HCT116 (cell line): Measurements from ENCODE around the gene WNK2. TPM values are rescaled to one million over a fixed set of nuclear protein-coding genes. Genes with fewer than 3 reads are reported as not detected.

Experiments used
- ATAC-seq: fragments of 200-7000 bp; cut with Tn5 transposase; 2 replicates; pipeline ENCODE4 v1.9.1; 2020; ENCODE audit warnings: mild to moderate bottlenecking, moderate library complexity
- BruUV-seq: library from RNA; stranded (reverse); fragments of 400-500 nt; replicated peaks from 2 replicates; lab custom pipeline; 2021; lab: Mats Ljungman, UMichigan
- CTCF ChIA-PET: fragments of 300-600 bp; sonication (Branson Sonifier 250); formaldehyde crosslinking; loops from one replicate; lab custom pipeline; 2021; ENCODE audit warnings: antibody characterized with exemption; lab: Charles Lee
- POLR2A ChIA-PET: fragments of 300-600, 350-600 bp; sonication (Branson Sonifier 250); formaldehyde crosslinking; loops from one replicate; lab custom pipeline; 2021; ENCODE audit warnings: antibody characterized with exemption; lab: Charles Lee
- RAD21 ChIA-PET, 2 experiments: fragments of 300-600 bp; sonication (Branson Sonifier 250); formaldehyde crosslinking; loops; one replicate each; lab custom pipeline; 2023; ENCODE audit warnings: low total read pairs in 2 of 2; ENCODE audit not compliant: uncharacterized antibody in 2 of 2, unreplicated experiment in 2 of 2, low non-redundant PET in 1 of 2; lab: Charles Lee
- DNase-seq: peaks from one replicate; pipeline ENCODE4 v3.0.0-alpha.2; 2010; ENCODE audit warnings: low read depth, low spot score
- H2AFZ ChIP-seq: fragments of 200-600 bp; shearing (Covaris generic), sonication (generic); 2 replicates; pipeline ENCODE4 v1.6.1; 2017; ENCODE audit warnings: low read depth, mixed run types, mixed read lengths, antibody characterized with exemption, low read length; ENCODE audit not compliant: poor library complexity, severe bottlenecking
- H3K27ac ChIP-seq: 2 replicates; pipeline ENCODE4 v1.5.1; 2012; ENCODE audit warnings: low read depth, low read length
- H3K27me3 ChIP-seq: fragments of 200-600 bp; sonication (generic); 2 replicates; pipeline ENCODE4 v1.6.1; 2016; ENCODE audit warnings: mixed run types, low read length, mixed read lengths; ENCODE audit not compliant: insufficient read depth
- H3K36me3 ChIP-seq, 2 experiments: fragments of 200-500 bp in 1 of 2; fragments of 200-600 bp in 1 of 2; sonication (Bioruptor generic) in 1 of 2; sonication (generic) in 1 of 2; 2 replicates each; pipeline versions ENCODE4 v1.5.1 to v1.6.1; 2014 to 2016; ENCODE audit warnings: low read length in 2 of 2, inconsistent platforms in 1 of 2, mixed read lengths in 1 of 2, mixed run types in 1 of 2; ENCODE audit not compliant: insufficient read depth in 2 of 2, control insufficient read depth in 1 of 2
- H3K4me1 ChIP-seq, 2 experiments: fragments of 200-600 bp in 1 of 2; sonication (generic) in 1 of 2; 2 replicates each; pipeline versions ENCODE4 v1.5.1 to v1.6.1; 2012 to 2017; ENCODE audit warnings: low read length in 2 of 2, inconsistent platforms in 1 of 2, mild to moderate bottlenecking in 1 of 2, mixed read lengths in 1 of 2, mixed run types in 1 of 2, moderate library complexity in 1 of 2; ENCODE audit not compliant: insufficient read depth in 2 of 2, control insufficient read depth in 1 of 2
- H3K4me2 ChIP-seq: fragments of 200-600 bp; sonication (generic); 2 replicates; pipeline ENCODE4 v1.6.1; 2017; ENCODE audit warnings: mixed run types, low read length, mixed read lengths
- H3K4me3 ChIP-seq, 2 experiments: fragments of 200-600 bp in 1 of 2; sonication (generic) in 1 of 2; replicated peaks in 1 of 2; 2 replicates each; pipeline ENCODE4 v1.5.1; 2011 to 2016; ENCODE audit warnings: low read length in 2 of 2, control low read depth in 1 of 2, low read depth in 1 of 2, mild to moderate bottlenecking in 1 of 2, mixed read lengths in 1 of 2, mixed run types in 1 of 2
- H3K79me2 ChIP-seq: fragments of 200-600 bp; sonication (generic); 2 replicates; pipeline ENCODE4 v1.6.1; 2017; ENCODE audit warnings: mild to moderate bottlenecking, mixed run types, low read length, moderate library complexity, mixed read lengths; ENCODE audit not compliant: insufficient read depth
- H3K9ac ChIP-seq: fragments of 200-600 bp; sonication (generic); 2 replicates; pipeline ENCODE4 v1.6.1; 2016; ENCODE audit warnings: low read length, mixed read lengths
- H3K9me2 ChIP-seq: fragments of 200-600 bp; sonication (generic), shearing (Covaris generic); 2 replicates; pipeline ENCODE4 v1.6.1; 2017; ENCODE audit warnings: mixed run types, mild to moderate bottlenecking, moderate library complexity; ENCODE audit not compliant: insufficient read depth
- H3K9me3 ChIP-seq, 2 experiments: fragments of 200-500 bp in 1 of 2; fragments of 200-600 bp in 1 of 2; sonication (Bioruptor generic) in 1 of 2; sonication (generic) in 1 of 2; 2 replicates each; pipeline ENCODE4 v1.6.1; 2014 to 2017; ENCODE audit warnings: low read length in 2 of 2, mixed read lengths in 2 of 2, inconsistent platforms in 1 of 2, low read depth in 1 of 2, mild to moderate bottlenecking in 1 of 2, mixed run types in 1 of 2, moderate library complexity in 1 of 2; ENCODE audit not compliant: control insufficient read depth in 1 of 2, insufficient read depth in 1 of 2
- H4K20me1 ChIP-seq: fragments of 200-600 bp; sonication (generic), shearing (Covaris generic); 2 replicates; pipeline ENCODE4 v1.6.1; 2017; ENCODE audit warnings: mixed run types, mild to moderate bottlenecking, moderate library complexity; ENCODE audit not compliant: insufficient read depth
- CTCF ChIP-seq, 3 experiments: fragments of 200-600 bp in 1 of 3; sonication (generic) in 1 of 3; IDR thresholded peaks in 2 of 3; conservative IDR thresholded peaks in 1 of 3; 2 replicates each; pipeline ENCODE4 v1.5.1; 2012 to 2017; ENCODE audit warnings: low read depth in 2 of 3, low read length in 2 of 3, antibody characterized with exemption in 1 of 3, borderline replicate concordance in 1 of 3, control low read depth in 1 of 3, mild to moderate bottlenecking in 1 of 3, mixed read lengths in 1 of 3, mixed run types in 1 of 3, moderate library complexity in 1 of 3; ENCODE audit not compliant: insufficient read depth in 1 of 3
- SIN3A ChIP-seq: IDR thresholded peaks from 2 replicates; pipeline ENCODE4 v1.6.1; 2012; ENCODE audit warnings: low read depth
- SP1 ChIP-seq: IDR thresholded peaks from 2 replicates; pipeline ENCODE4 v1.6.1; 2012; ENCODE audit warnings: low read depth
- SRF ChIP-seq: IDR thresholded peaks from 2 replicates; pipeline ENCODE4 v1.6.1; 2012; ENCODE audit warnings: low read depth
- YY1 ChIP-seq: IDR thresholded peaks from 2 replicates; pipeline ENCODE4 v1.6.1; 2011; ENCODE audit warnings: low read length, low read depth, moderate library complexity, mild to moderate bottlenecking; ENCODE audit not compliant: insufficient replicate concordance; ENCODE audit errors: extremely low read depth
- intact Hi-C: fragments of 100-400 bp; cut with micrococcal nuclease; formaldehyde crosslinking; loops from 2 replicates; pipeline ENCODE4 v1.10.0; 2022
- total RNA-seq: library from RNA; stranded (reverse); gene quantifications from one replicate; pipeline ENCODE4 v1.2.1, GENCODE V29; 2021; ENCODE audit not compliant: unreplicated experiment
- TF ChIP-seq, protein P1 (sequence below): IDR thresholded peaks from 2 replicates; pipeline ENCODE4 v1.6.1; 2012
- TF ChIP-seq, protein P2 (sequence below): IDR thresholded peaks from 2 replicates; pipeline ENCODE4 v1.6.1; 2012; ENCODE audit warnings: low read depth

Gene WNK2
- total RNA-seq, 1 experiment from 2014 or later = 24.4 TPM

- TF ChIP-seq SP1 (no peak), CTCF (IDR thresholded peaks at IDR 0.05 in 2 of 3, conservative IDR thresholded peaks at IDR 0.05 in 1 of 3; ENCODE audit: borderline replicate concordance in 1 of 3, insufficient read depth in 1 of 3, low read depth in 2 of 3, low read length in 2 of 3) (no peak), SRF (no peak), SIN3A (no peak), YY1 (no peak)
- TF ChIP-seq, protein P1, sequence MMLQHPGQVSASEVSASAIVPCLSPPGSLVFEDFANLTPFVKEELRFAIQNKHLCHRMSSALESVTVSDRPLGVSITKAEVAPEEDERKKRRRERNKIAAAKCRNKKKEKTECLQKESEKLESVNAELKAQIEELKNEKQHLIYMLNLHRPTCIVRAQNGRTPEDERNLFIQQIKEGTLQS = no peak
- TF ChIP-seq, protein P2, sequence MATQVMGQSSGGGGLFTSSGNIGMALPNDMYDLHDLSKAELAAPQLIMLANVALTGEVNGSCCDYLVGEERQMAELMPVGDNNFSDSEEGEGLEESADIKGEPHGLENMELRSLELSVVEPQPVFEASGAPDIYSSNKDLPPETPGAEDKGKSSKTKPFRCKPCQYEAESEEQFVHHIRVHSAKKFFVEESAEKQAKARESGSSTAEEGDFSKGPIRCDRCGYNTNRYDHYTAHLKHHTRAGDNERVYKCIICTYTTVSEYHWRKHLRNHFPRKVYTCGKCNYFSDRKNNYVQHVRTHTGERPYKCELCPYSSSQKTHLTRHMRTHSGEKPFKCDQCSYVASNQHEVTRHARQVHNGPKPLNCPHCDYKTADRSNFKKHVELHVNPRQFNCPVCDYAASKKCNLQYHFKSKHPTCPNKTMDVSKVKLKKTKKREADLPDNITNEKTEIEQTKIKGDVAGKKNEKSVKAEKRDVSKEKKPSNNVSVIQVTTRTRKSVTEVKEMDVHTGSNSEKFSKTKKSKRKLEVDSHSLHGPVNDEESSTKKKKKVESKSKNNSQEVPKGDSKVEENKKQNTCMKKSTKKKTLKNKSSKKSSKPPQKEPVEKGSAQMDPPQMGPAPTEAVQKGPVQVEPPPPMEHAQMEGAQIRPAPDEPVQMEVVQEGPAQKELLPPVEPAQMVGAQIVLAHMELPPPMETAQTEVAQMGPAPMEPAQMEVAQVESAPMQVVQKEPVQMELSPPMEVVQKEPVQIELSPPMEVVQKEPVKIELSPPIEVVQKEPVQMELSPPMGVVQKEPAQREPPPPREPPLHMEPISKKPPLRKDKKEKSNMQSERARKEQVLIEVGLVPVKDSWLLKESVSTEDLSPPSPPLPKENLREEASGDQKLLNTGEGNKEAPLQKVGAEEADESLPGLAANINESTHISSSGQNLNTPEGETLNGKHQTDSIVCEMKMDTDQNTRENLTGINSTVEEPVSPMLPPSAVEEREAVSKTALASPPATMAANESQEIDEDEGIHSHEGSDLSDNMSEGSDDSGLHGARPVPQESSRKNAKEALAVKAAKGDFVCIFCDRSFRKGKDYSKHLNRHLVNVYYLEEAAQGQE = no peak
- ATAC-seq = no peak
- no peak for DNase-seq
- intact Hi-C loops = no loop called here
- Histone ChIP-seq H3K27me3 (no peaks in the 10 kb centered on the region), H3K79me2 (peaks cover 13% of the 10 kb centered on the region), H2AFZ (no peak overlapping the region), H3K9me3 (no peaks in the 10 kb centered on the region), H3K4me3 (no peak overlapping the region), H3K4me1 (peaks cover 0 to 13% of the 10 kb centered on the region in 2 experiments; a peak in 1 of 4 replicates), H4K20me1 (no peaks in the 10 kb centered on the region), H3K36me3 (no peaks in the 10 kb centered on the region), H3K9ac (no peak overlapping the region), H3K9me2 (no peaks in the 10 kb centered on the region), H3K27ac (no peak overlapping the region), H3K4me2 (no peak overlapping the region)
- ChIA-PET POLR2A (no interaction called here), CTCF (no interaction called here), RAD21 (no interaction called here)
- no TSS peak for BruUV-seq
Observed at GRCh38 chr9:93200449-93200742, 16.5 kb downstream of the WNK2 start.
